Aorta (tissue), 5 donors: ENCODE data around the gene NCR3LG1. TPM values are rescaled to one million over a fixed set of nuclear protein-coding genes. Genes with fewer than 3 reads are reported as not detected.

ENCODE experiments used
- ATAC-seq: fragments of 200-7000 bp; cut with Tn5 transposase; one replicate; pipeline ENCODE4 v1.9.1; 2022; ENCODE audit warnings: moderate library complexity; ENCODE audit not compliant: low FRiP score
- DNase-seq, 2 donors: peaks; one replicate each; pipeline ENCODE4 v3.0.0-alpha.2; 2020
- H3K27ac ChIP-seq, 2 donors: one replicate each; pipeline ENCODE4 v1.5.1; 2013; ENCODE audit warnings: low read length in 2 of 2, mild to moderate bottlenecking in 2 of 2, moderate library complexity in 2 of 2, control low read depth in 1 of 2, inconsistent platforms in 1 of 2, low read depth in 1 of 2
- H3K27me3 ChIP-seq, 2 donors: one replicate each; pipeline ENCODE4 v1.6.1; 2013; ENCODE audit warnings: control low read depth in 1 of 2, low read length in 1 of 2, mild to moderate bottlenecking in 1 of 2, moderate library complexity in 1 of 2; ENCODE audit not compliant: insufficient read depth in 2 of 2, control insufficient read depth in 1 of 2
- H3K36me3 ChIP-seq, 2 donors: one replicate each; pipeline ENCODE4 v1.6.1; 2013; ENCODE audit warnings: control low read depth in 1 of 2, low read length in 1 of 2, mild to moderate bottlenecking in 1 of 2; ENCODE audit not compliant: insufficient read depth in 2 of 2, control insufficient read depth in 1 of 2
- H3K4me1 ChIP-seq, 2 donors: one replicate each; pipeline ENCODE4 v1.6.1; 2013; ENCODE audit warnings: low read length in 2 of 2, control low read depth in 1 of 2, mild to moderate bottlenecking in 1 of 2, moderate library complexity in 1 of 2; ENCODE audit not compliant: insufficient read depth in 2 of 2, control insufficient read depth in 1 of 2
- H3K4me3 ChIP-seq, 2 donors: one replicate each; pipeline ENCODE4 v1.5.1; 2013; ENCODE audit warnings: low read length in 2 of 2, control low read depth in 1 of 2, mild to moderate bottlenecking in 1 of 2
- H3K9me3 ChIP-seq: one replicate; pipeline ENCODE4 v1.6.1; 2013; ENCODE audit warnings: mild to moderate bottlenecking, low read length; ENCODE audit not compliant: control insufficient read depth
- WGBS, 2 donors: extraction: QIAGEN DNeasy Blood & Tissue Kit; methylation state at CpG; one replicate each; pipeline ENCODE4 v1.1.7; 2013; 5-methylcytosine and 5-hydroxymethylcytosine counted together
- intact Hi-C, 2 donors: fragments of 100-400 bp; cut with DNase I; formaldehyde crosslinking; loops; one replicate each; pipeline versions ENCODE4 v1.14.2 to v1.15.0; 2022
- polyA plus RNA-seq, 2 donors: library from polyadenylated mRNA; stranded (reverse); fragments of 200-250 nt; gene quantifications; one replicate each; pipeline ENCODE4 v1.2.3, GENCODE V29; 2013
- total RNA-seq, 2 donors: library from RNA; stranded (reverse); fragmentation: NEBNext Ultra II Directional; extraction: Animal tissue kit (Norgen Biotek cat#: 25700); gene quantifications; one replicate each; pipeline ENCODE4 v1.2.1, GENCODE V29; 2021
- donor health status: healthy with polysubstance abuse.
- donor health status: Bipolar disorder and iron deficiency.
- donor health status: DM: no; HTN: no; CAD: no.
- donor health status: DM: no; HTN: no; CAD: no.
- donor health status: DM: yes; HTN: yes; CAD: no.

NCR3LG1 gene
- total and polyA plus RNA-seq, 4 donors = 0.38 to 3.2 (median 1.8) TPM

DNA sequence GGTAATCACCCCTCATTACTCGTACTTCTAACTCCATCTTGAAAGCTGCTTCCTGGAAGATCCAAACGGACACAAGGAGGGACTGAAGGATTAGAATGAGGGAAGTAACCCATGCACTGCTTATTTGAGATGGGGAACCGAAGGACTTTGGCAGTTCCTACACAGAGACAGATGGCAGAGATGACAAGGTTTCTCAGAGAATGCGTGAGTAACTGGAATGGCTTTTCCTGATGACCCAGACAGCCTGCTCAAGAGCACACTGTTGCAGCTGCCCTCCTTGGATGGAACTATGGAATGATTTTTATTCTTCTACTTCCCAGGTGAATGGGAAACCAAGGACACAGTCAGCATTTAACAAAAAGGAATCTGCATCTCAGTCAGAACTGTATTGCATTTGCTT lies 29.6 kb downstream of the NCR3LG1 start:
- Histone ChIP-seq H3K4me3 (no peak overlapping the region), H3K36me3 (peaks cover 0 to 3% of the 10 kb centered on the region in 2 donors), H3K27ac (no peak overlapping the region), H3K9me3 (no peaks in the 10 kb centered on the region), H3K4me1 (no peaks in the 10 kb centered on the region), H3K27me3 (no peaks in the 10 kb centered on the region)
- WGBS, 2 donors = 73 to 81% methylated on average over 4 of the region's 4 CpGs
- intact Hi-C loops = no loop called here
- ATAC-seq = no peak
- no peak for DNase-seq

DNA sequence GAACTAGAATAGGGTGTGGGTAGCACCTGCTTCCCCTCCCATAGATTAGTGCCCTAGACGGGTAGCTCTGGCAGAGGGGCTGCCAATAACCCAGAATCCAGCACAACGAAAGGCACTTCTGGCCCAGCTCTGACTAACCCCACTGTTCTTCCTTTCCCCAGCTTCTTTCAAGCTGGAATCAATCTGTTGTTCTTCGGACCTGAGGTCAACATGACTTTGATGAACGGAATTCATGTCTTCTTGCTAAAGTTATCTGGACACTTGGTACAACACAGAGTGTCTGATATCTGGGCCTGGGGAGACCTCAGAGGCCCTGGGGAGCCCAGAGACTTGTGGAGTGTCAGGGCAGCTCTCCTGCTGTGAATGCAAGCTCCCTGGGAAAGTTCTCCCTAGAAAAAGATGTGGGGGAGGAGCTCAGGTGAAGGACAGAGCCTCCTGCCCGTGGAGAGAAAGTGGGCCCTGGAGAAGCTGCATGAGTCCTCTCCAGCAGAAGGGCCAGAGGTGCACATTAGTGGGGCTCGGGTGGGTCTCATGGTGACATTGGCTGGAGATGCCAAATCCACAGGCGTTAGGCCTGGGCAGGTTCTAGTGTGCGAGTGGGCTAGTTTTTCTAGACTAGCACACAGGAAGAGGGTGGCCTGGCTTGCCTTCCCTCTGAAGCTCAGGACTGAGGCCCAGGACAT lies 30.6 kb downstream of the NCR3LG1 start:
- H3K36me3 ChIP-seq = peaks cover 0 to 2% of the 10 kb centered on the region in 2 donors
- DNase-seq (no peak), ATAC-seq (no peak)
- H3K9me3 ChIP-seq = no peaks in the 10 kb centered on the region
- no peaks in the 10 kb centered on the region for H3K4me1 ChIP-seq
- no peak overlapping the region for H3K4me3 ChIP-seq
- no peaks in the 10 kb centered on the region for H3K27me3 ChIP-seq
- WGBS, 2 donors = 75 to 79% methylated on average over 8 of the region's 8 CpGs
- H3K27ac ChIP-seq = no peak overlapping the region
- intact Hi-C loops = no loop called here

DNA sequence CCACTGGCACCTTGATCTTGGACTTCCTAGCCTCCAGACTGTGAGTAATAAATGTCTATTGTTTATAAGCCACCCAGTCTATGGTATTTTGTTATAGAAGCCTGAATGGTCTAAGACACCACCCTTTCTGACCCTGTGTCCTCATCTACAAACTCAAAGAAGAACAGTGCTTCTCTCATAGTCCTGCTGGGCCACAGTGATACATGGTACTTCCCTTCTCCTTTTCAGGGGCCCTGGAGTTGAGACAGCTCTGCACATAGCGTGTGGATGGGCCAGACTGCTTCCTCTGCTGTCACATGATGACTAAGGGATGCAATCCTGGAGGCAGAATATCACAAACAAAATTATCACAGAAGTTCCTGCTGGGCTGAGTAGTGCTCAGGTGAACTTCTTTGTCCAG lies 31.9 kb downstream of the NCR3LG1 start:
- DNase-seq (no peak), ATAC-seq (no peak)
- 87 to 89% methylated on average over 1 of the region's 1 CpG for WGBS, 2 donors
- Histone ChIP-seq H3K4me1 (no peaks in the 10 kb centered on the region), H3K4me3 (no peak overlapping the region), H3K36me3 (peaks cover 0 to 2% of the 10 kb centered on the region in 2 donors), H3K9me3 (no peaks in the 10 kb centered on the region), H3K27me3 (no peaks in the 10 kb centered on the region), H3K27ac (no peak overlapping the region)
- intact Hi-C loops = no loop called here

DNA sequence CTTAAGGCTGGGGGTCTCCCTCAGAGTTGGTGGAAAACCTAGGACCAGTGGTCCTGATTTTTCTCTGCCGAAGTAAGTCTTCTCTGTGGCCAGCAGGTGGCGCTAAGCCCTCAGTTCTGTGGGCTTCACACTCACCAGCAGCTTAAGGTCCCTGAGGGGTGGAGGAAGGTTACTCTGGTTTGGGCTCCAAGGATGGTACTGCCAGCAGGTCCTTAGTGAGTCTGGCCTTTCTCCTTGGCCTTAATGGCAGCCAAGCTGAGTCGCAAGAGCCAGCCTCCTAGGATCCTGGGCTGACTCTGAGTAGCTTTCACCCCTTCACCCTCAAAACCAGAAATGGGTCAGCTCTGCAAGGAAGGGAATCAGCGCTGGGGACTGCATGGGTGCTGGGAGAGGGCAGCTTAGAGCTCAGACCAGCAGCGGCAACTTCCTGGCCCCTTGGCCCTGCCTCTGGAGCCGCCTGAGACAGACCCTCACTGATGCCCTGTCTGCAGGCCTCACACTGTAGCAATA lies 32.5 kb downstream of the NCR3LG1 start:
- 43 to 45% methylated on average over 6 of the region's 6 CpGs for WGBS, 2 donors
- DNase-seq = peak; percentile 89 to 94

DNA sequence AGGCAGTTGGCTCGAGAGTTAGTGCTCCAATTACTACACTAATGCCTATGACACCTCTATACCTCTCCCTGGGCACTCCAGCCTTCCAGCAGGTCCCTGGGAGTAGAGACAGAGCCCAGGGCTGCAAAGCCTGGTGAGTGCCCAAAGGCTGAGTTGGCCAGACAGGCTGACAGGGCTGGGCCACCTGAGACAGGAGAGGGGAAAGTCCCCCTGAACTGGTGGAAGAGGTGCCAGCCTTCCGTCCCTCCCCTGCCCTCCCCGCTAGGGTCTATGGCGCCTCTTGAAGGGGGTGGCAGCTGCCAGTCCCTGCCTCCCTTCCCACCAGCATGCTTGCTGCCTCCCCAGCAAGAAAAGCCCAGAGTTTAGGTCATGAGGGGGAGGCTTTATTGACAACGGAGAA lies 33.9 kb downstream of the NCR3LG1 start:
- Histone ChIP-seq H3K9me3 (no peaks in the 10 kb centered on the region), H3K27me3 (no peaks in the 10 kb centered on the region), H3K27ac (no peak overlapping the region), H3K4me1 (no peaks in the 10 kb centered on the region), H3K36me3 (no peaks in the 10 kb centered on the region), H3K4me3 (no peak overlapping the region)
- DNase-seq (no peak), ATAC-seq (no peak)
- intact Hi-C loops = no loop called here
- 88 to 95% methylated on average over 5 of the region's 5 CpGs for WGBS, 2 donors

More for the DNA sequence above, 32.5 kb downstream of the NCR3LG1 start:
- intact Hi-C loops = loop anchor here (1.0 kb wide), 1 partner anchor 120 kb away; no protein-coding TSS in a partner anchor
- Histone ChIP-seq H3K36me3 (peaks cover 0 to 2% of the 10 kb centered on the region in 2 donors), H3K27me3 (no peaks in the 10 kb centered on the region), H3K27ac (no peak overlapping the region), H3K4me3 (no peak overlapping the region), H3K4me1 (no peaks in the 10 kb centered on the region), H3K9me3 (no peaks in the 10 kb centered on the region)
- peak; percentile 83 for ATAC-seq

DNA sequence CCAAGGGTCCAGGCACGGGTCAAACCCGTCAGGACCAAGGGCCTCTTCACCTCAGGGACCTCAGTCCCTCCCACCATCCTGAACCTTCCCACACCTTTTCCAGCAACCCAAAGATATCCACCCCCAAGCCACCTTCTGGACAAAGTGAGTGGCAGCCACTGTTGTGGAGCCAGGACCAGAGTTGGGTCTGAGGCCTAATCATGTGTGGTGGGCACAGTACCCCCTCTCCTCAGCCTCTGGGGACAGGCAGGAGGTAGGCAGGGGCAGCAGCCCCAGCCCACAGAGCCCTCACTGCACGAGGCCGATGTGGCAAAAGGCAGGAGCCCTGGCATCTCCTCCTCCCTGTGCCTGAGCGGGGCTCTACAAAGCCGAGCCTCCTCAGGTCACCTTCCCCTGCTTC lies 34.3 kb downstream of the NCR3LG1 start:
- no peak overlapping the region for H3K27ac ChIP-seq
- DNase-seq (no peak), ATAC-seq (no peak)
- no peaks in the 10 kb centered on the region for H3K9me3 ChIP-seq
- no peaks in the 10 kb centered on the region for H3K4me1 ChIP-seq
- no peak overlapping the region for H3K4me3 ChIP-seq
- no peaks in the 10 kb centered on the region for H3K27me3 ChIP-seq
- H3K36me3 ChIP-seq = no peaks in the 10 kb centered on the region
- intact Hi-C loops = no loop called here
- WGBS, 2 donors = 65 to 76% methylated on average over 5 to 6 of the region's 6 CpGs

DNA sequence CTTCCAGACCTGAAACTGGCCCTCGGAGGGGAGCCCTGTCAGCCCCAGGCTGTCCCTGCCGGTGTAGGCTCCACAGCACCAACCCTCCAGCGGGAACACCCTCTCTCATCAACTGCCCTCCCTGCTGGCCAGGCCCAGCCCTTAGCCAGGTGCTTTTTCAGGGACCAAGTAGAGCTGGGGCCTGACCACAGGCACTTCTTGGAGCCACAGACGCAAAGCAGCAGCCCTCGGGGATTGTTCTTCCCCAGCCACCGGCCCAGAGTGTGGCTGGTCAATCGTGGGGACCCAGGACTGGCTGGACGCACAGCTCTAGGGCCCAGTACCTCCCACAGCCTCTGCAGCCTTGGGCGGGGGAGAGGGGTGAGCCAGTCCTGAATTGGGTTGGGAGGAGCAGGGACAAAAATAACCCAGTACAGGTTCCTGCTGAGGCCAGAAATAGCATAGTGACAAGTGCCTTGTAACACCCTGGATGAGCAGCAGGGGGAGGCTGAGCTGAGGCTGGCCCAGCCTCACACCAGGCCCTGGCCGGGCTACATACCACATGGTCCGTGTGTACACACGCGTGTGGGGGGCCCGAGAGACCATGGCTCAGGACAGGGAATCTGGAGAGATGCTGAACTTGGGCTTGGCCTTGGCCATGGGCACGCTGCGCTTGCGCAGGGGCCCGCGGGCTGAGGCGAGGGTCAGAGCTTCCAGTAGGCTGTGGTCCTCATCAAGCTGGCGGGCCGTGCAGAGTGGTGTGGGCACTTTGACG lies 34.9 kb downstream of the NCR3LG1 start:
- no peaks in the 10 kb centered on the region for H3K9me3 ChIP-seq
- no peak overlapping the region for H3K27ac ChIP-seq
- no peak overlapping the region for H3K4me3 ChIP-seq
- H3K4me1 ChIP-seq = no peaks in the 10 kb centered on the region
- intact Hi-C loops = no loop called here
- 55 to 57% methylated on average over 23 of the region's 23 CpGs for WGBS, 2 donors
- H3K27me3 ChIP-seq = no peaks in the 10 kb centered on the region
- H3K36me3 ChIP-seq = no peaks in the 10 kb centered on the region
- DNase-seq (peak in 1 of 2 donors; percentile 87), ATAC-seq (peak; percentile 61)

DNA sequence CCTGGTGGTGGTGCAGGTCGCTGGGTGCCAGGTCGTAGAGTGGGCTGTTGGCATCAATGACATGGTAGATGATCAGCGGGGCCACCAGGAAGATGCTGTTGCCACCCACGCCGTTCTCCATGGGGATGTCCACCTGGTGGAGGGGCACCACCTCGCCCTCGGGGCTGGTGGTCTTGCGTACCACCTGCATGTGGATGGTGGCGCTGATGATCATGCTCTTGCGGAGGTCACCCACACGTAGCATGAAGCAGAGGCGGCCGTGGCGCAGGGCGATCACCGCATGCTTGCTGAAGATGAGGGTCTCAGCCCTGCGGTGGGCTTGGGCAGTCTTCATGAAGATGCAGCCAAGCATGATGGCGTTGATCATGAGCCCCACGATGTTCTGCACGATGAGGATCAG lies 35.7 kb downstream of the NCR3LG1 start:
- ATAC-seq = no peak
- Histone ChIP-seq H3K4me1 (no peaks in the 10 kb centered on the region), H3K36me3 (no peaks in the 10 kb centered on the region), H3K27me3 (no peaks in the 10 kb centered on the region), H3K4me3 (no peak overlapping the region), H3K27ac (no peak overlapping the region), H3K9me3 (no peaks in the 10 kb centered on the region)
- DNase-seq = no peak
- 98% methylated on average over 20 of the region's 20 CpGs for WGBS, 2 donors
- intact Hi-C loops = no loop called here

DNA sequence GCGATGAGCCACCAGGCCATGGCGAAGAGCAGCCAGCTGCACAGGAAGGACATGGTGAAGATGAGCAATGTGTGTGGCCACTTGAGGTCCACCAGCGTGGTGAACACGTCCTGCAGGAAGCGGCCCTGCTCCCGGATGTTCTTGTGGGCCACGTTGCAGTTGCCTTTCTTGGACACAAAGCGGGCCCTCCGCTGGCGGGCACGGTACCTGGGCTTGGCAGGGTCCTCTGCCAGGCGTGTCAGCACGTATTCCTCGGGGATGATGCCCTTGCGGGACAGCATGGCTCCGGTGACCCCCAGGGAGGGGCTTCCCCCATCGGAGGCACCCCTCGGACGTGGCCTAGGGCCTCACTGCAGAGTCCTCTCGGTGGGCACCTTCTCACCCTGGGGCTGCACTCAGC lies 36.2 kb downstream of the NCR3LG1 start:
- intact Hi-C loops = no loop called here
- H3K4me1 ChIP-seq = no peaks in the 10 kb centered on the region
- no peak overlapping the region for H3K27ac ChIP-seq
- no peaks in the 10 kb centered on the region for H3K36me3 ChIP-seq
- no peaks in the 10 kb centered on the region for H3K27me3 ChIP-seq
- DNase-seq (no peak), ATAC-seq (no peak)
- no peak overlapping the region for H3K4me3 ChIP-seq
- no peaks in the 10 kb centered on the region for H3K9me3 ChIP-seq
- whole genome bisulfite sequencing, 2 donors = 96 to 97% methylated on average over 20 of the region's 20 CpGs
